ENCODE data around the gene PGAM2.

The PGAM2 gene

DNA sequence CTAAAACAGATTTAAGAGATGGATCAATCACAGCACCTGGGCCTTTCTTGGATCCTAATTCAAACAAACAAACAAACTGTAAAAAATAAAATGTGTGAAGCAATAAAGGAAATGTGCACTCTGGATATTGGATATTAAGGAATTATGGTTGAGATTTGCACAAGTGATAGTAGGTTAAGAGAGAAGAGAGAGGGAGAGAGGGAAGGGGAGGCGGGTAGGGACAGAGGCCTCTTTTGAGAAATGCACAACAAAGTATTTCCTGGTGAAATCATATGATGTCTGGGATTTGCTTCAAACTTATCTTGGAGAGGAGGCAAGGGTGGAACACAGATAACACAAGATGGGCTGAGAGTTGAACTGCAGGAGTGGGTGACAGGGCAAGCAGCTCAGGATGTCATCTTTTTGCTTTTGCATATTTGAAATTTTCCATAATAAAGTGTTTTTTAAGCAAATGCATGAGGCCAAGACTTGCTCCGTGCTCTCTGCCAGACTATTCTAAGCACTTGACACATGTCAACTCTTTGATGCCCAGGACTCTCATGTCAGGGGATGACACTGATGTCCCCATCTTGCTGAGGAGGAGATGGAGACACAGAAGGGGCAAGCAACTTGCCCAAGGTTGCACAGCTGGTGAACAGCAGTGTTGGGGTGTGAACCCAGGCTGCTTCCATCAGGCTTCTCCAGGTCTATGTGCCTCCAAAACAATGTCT is 29.7 kb upstream of the PGAM2 start:
- Histone ChIP-seq H3K27me3 (replicated peaks; ENCODE audit: control insufficient read depth, insufficient read depth, low read length) (no peaks in the 10 kb centered on the region), H3K4me3 (replicated peaks; ENCODE audit: low read depth, low read length) (no peak overlapping the region), H3K36me3 (ENCODE audit: control insufficient read depth, insufficient read depth, low read length) (no peaks in the 10 kb centered on the region)
- TF ChIP-seq, protein P1, sequence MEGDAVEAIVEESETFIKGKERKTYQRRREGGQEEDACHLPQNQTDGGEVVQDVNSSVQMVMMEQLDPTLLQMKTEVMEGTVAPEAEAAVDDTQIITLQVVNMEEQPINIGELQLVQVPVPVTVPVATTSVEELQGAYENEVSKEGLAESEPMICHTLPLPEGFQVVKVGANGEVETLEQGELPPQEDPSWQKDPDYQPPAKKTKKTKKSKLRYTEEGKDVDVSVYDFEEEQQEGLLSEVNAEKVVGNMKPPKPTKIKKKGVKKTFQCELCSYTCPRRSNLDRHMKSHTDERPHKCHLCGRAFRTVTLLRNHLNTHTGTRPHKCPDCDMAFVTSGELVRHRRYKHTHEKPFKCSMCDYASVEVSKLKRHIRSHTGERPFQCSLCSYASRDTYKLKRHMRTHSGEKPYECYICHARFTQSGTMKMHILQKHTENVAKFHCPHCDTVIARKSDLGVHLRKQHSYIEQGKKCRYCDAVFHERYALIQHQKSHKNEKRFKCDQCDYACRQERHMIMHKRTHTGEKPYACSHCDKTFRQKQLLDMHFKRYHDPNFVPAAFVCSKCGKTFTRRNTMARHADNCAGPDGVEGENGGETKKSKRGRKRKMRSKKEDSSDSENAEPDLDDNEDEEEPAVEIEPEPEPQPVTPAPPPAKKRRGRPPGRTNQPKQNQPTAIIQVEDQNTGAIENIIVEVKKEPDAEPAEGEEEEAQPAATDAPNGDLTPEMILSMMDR (IDR thresholded peaks at IDR 0.05; ENCODE audit: insufficient read depth, low read length, poor library complexity, severe bottlenecking): no peak
- DNase-seq (ENCODE audit: extremely low read depth, insufficient read length): no peak

GRCh38 chr7:44094365-44094764 is 29.0 kb upstream of the PGAM2 start:
- H3K27me3 ChIP-seq (replicated peaks; ENCODE audit: control insufficient read depth, insufficient read depth, low read length): no peaks in the 10 kb centered on the region

GRCh38 chr7:44093102-44093641 is 27.8 kb upstream of the PGAM2 start:
- H3K27me3 ChIP-seq (replicated peaks; ENCODE audit: control insufficient read depth, insufficient read depth, low read length): no peaks in the 10 kb centered on the region

More at GRCh38 chr7:44094365-44094764, 29.0 kb upstream of the PGAM2 start:
- no peaks in the 10 kb centered on the region for H3K36me3 ChIP-seq (ENCODE audit: control insufficient read depth, insufficient read depth, low read length)
- TF ChIP-seq, protein P1 (IDR thresholded peaks at IDR 0.05; ENCODE audit: insufficient read depth, low read length, poor library complexity, severe bottlenecking): no peak
- no peak overlapping the region for H3K4me3 ChIP-seq (replicated peaks; ENCODE audit: low read depth, low read length)
- no peak for DNase-seq (ENCODE audit: extremely low read depth, insufficient read length)

GRCh38 chr7:44087911-44088838 is 22.8 kb upstream of the PGAM2 start:
- no peak for DNase-seq (ENCODE audit: extremely low read depth, insufficient read length)

More at GRCh38 chr7:44093102-44093641, 27.8 kb upstream of the PGAM2 start:
- no peak for DNase-seq (ENCODE audit: extremely low read depth, insufficient read length)
- H3K36me3 ChIP-seq (ENCODE audit: control insufficient read depth, insufficient read depth, low read length): no peaks in the 10 kb centered on the region
- no peak overlapping the region for H3K4me3 ChIP-seq (replicated peaks; ENCODE audit: low read depth, low read length)
- TF ChIP-seq, protein P1 (IDR thresholded peaks at IDR 0.05; ENCODE audit: insufficient read depth, low read length, poor library complexity, severe bottlenecking): no peak

GRCh38 chr7:44086627-44087026 is 21.3 kb upstream of the PGAM2 start:
- TF ChIP-seq, protein P1 (IDR thresholded peaks at IDR 0.05; ENCODE audit: insufficient read depth, low read length, poor library complexity, severe bottlenecking): no peak
- Histone ChIP-seq H3K36me3 (ENCODE audit: control insufficient read depth, insufficient read depth, low read length) (no peaks in the 10 kb centered on the region), H3K27me3 (replicated peaks; ENCODE audit: control insufficient read depth, insufficient read depth, low read length) (no peaks in the 10 kb centered on the region), H3K4me3 (replicated peaks; ENCODE audit: low read depth, low read length) (no peak overlapping the region)
- DNase-seq (ENCODE audit: extremely low read depth, insufficient read length): no peak

More at GRCh38 chr7:44087911-44088838, 22.8 kb upstream of the PGAM2 start:
- no peak overlapping the region for H3K4me3 ChIP-seq (replicated peaks; ENCODE audit: low read depth, low read length)
- H3K36me3 ChIP-seq (ENCODE audit: control insufficient read depth, insufficient read depth, low read length): no peaks in the 10 kb centered on the region
- TF ChIP-seq, protein P1 (IDR thresholded peaks at IDR 0.05; ENCODE audit: insufficient read depth, low read length, poor library complexity, severe bottlenecking): no peak
- H3K27me3 ChIP-seq (replicated peaks; ENCODE audit: control insufficient read depth, insufficient read depth, low read length): no peaks in the 10 kb centered on the region
